Activated T-helper 2 cell treated with anti-CD3 and anti-CD28 coated beads, Interferon-gamma antibody, Interleukin-2, Interleukin-4, amounts not matched to agents 10 μg/mL and 5 μg/mL and 100 μg/mL, durations not matched to agents 14 hours and 24 hours and 36 hours (primary cell): Measurements from ENCODE around the gene USP48. TPM values are rescaled to one million over a fixed set of nuclear protein-coding genes. Genes with fewer than 3 reads are reported as not detected.
"Not testable (repeated sequence)": the region's sequence is repeated elsewhere in the genome, so short reads cannot be mapped to it uniquely, and the experiment has no call there.

ENCODE experiments used
- DNase-seq: peaks from one replicate; pipeline ENCODE4 v3.0.0; 2021; ENCODE audit warnings: low spot score
- H3K27ac Mint-ChIP-seq: one replicate; pipeline ENCODE4 v1.8.0; 2021; ENCODE audit warnings: mixed read lengths
- H3K27me3 Mint-ChIP-seq: one replicate; pipeline ENCODE4 v1.8.0; 2021; ENCODE audit warnings: low read depth, mixed read lengths
- H3K36me3 Mint-ChIP-seq: one replicate; pipeline ENCODE4 v1.8.0; 2021; ENCODE audit warnings: low read depth, mixed read lengths
- H3K4me1 Mint-ChIP-seq: one replicate; pipeline ENCODE4 v1.8.0; 2021; ENCODE audit warnings: low read depth, mixed read lengths
- H3K4me3 Mint-ChIP-seq: one replicate; pipeline ENCODE4 v1.8.0; 2021; ENCODE audit warnings: low read depth, mild to moderate bottlenecking, moderate library complexity, mixed read lengths
- H3K9me3 Mint-ChIP-seq: one replicate; pipeline ENCODE4 v1.8.0; 2021; ENCODE audit warnings: mixed read lengths
- intact Hi-C: fragments of 100-400 bp; cut with micrococcal nuclease; formaldehyde crosslinking; loops from one replicate; pipeline ENCODE4 v1.15.1; 2023
- total RNA-seq: library from RNA; stranded (reverse); gene quantifications from 2 replicates; pipeline ENCODE4 v1.2.3, GENCODE V29; 2022

USP48 gene
- total RNA-seq, 1 donor from 2014 or later = 101 TPM

DNA sequence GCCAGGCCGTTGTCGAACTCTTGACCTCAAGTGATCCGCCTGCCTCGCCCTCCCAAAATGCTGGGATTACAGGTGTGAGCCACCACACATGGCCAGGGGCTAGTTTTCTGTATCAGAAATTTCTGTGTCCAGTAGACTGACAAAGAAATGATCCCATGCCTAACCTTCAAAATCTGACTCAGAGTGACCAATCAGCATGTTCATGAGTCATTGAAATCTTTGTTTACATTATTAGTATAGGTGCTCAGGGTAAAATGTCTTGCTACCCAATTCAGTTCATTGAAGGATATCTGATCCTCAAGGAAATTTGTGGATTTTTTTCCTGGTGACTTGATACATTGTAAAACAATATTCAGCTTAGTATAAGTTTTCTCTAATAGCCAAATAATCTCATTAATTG lies 18.2 kb upstream of the USP48 start:
- Mint-ChIP-seq H3K4me3 (no peak overlapping the region), H3K27me3 (peaks cover 1% of the 10 kb centered on the region), H3K27ac (no peak overlapping the region), H3K9me3 (no peaks in the 10 kb centered on the region), H3K36me3 (no peaks in the 10 kb centered on the region), H3K4me1 (no peaks in the 10 kb centered on the region)
- intact Hi-C loops = no loop called here
- no peak for DNase-seq

DNA sequence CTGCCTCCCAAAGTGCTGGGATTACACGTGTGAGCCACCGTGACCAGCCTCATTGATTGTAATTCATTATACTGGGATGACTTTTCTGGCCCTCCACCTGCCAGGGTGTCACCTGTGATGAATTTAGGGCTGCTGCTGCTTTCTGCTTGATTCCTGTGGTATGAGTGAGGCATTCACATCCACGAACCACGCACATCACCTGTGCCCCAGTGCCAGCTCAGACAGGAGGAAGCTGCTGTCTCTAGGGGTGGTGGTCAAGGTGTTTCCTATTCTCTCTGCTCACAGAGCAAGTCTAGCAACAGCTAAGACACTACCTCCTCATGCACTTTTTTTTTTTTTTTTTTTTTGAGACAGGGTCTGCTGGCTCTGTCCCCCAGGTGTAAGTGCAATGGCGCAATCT lies 16.8 kb upstream of the USP48 start:
- intact Hi-C loops = no loop called here
- no peaks in the 10 kb centered on the region for H3K36me3 Mint-ChIP-seq
- no peak overlapping the region for H3K4me3 Mint-ChIP-seq
- no peaks in the 10 kb centered on the region for H3K4me1 Mint-ChIP-seq
- H3K27me3 Mint-ChIP-seq = peaks cover under 1% of the 10 kb centered on the region
- no peak overlapping the region for H3K27ac Mint-ChIP-seq
- peaks cover 10% of the 10 kb centered on the region for H3K9me3 Mint-ChIP-seq
- no peak for DNase-seq

DNA sequence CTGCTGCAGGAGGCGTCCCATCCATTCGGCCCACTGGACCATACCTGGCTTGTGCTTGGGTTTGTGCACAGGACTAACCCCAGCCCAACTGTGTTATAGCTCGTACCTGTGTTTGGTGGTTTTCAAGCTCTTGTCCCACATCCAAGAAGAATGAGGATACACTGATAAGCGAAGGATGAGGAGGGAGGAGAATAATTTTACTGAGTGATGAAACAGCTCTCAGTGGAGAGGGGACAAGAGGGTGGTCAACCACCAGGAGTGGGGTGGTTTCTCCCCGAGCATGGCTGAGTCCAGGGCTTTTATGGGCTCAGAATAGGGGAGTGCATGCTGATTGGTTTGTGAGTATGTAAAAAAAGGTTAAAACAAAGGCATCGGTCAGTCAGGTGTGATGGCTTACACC lies 12.1 kb upstream of the USP48 start:
- no peaks in the 10 kb centered on the region for H3K36me3 Mint-ChIP-seq
- H3K4me3 Mint-ChIP-seq = no peak overlapping the region

DNA sequence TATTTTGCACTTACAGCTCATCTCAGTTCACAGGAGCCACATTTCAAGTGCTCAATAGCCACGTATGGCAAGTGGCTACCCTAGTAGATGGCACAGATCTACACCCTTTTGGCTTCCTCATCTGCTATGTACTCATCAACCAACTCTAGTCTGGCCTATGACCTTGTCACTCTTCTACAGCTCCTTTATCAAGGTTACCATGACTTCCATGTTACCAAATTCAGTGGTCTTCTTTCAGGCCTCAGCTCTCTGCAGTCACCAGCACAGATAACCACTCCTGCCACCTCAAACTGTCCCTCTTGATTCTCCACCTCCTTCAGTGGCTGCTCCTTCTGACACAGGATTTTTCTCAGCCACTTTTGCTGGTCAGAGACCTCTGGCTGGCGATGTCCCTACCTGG lies 11.7 kb upstream of the USP48 start:
- H3K36me3 Mint-ChIP-seq = no peaks in the 10 kb centered on the region
- no peak overlapping the region for H3K4me3 Mint-ChIP-seq
- no peaks in the 10 kb centered on the region for H3K27me3 Mint-ChIP-seq
- no peak overlapping the region for H3K27ac Mint-ChIP-seq
- peaks cover 13% of the 10 kb centered on the region for H3K9me3 Mint-ChIP-seq
- DNase-seq = no peak
- intact Hi-C loops = no loop called here
- no peaks in the 10 kb centered on the region for H3K4me1 Mint-ChIP-seq

More for the DNA sequence above, 12.1 kb upstream of the USP48 start:
- H3K4me1 Mint-ChIP-seq = no peaks in the 10 kb centered on the region
- peaks cover 13% of the 10 kb centered on the region for H3K9me3 Mint-ChIP-seq
- H3K27me3 Mint-ChIP-seq = no peaks in the 10 kb centered on the region
- intact Hi-C loops = no loop called here
- H3K27ac Mint-ChIP-seq = no peak overlapping the region
- DNase-seq = no peak

DNA sequence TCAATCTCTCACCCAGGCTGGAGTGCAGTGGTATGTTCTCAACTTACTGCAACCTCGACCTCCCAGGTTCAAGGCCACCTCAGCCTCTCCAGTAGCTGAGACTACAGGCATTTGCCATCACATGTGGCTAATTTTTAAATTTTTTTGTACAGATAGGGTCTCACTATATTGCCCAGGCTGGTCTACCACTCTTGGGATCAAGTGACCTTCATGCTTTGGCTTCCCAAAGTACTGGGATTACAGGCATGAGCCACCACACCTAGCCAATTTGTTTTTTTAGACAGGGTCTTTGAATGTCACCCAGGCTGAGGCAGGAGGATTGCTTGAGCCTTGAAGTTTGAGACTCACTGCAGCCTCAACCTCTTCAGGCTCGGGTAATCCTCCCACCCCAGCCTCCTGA lies 10.2 kb upstream of the USP48 start:
- DNase-seq = no peak
- peaks cover 13% of the 10 kb centered on the region for H3K9me3 Mint-ChIP-seq

DNA sequence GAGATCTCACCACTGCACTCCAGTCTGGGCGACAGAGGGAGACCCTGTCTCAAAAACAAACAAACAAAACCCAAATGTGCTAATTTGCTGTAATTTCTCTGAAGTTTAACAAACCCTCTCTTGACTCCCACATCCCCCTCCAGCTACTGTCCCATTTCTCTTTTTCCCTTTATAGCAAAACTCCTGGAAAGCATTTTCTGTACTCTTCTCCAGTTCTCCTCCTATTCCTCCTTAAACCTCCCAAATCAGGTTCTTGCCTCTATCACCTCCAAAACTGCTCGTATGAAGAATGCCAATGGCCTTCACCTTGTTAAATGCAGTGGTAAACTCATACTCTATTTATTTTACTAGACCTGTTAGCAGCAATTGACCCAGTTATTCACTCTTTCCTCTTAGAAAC lies 3.7 kb upstream of the USP48 start:
- no peak for DNase-seq
- Mint-ChIP-seq H3K27ac (no peak overlapping the region), H3K36me3 (peaks cover 4% of the 10 kb centered on the region), H3K4me3 (no peak overlapping the region), H3K4me1 (peaks cover 4% of the 10 kb centered on the region), H3K27me3 (peaks cover 6% of the 10 kb centered on the region), H3K9me3 (no peaks in the 10 kb centered on the region)
- intact Hi-C loops = no loop called here

More for the DNA sequence above, 10.2 kb upstream of the USP48 start:
- Mint-ChIP-seq H3K4me3 (no peak overlapping the region), H3K4me1 (no peaks in the 10 kb centered on the region), H3K27ac (no peak overlapping the region), H3K27me3 (peaks cover 2% of the 10 kb centered on the region), H3K36me3 (no peaks in the 10 kb centered on the region)
- intact Hi-C loops = no loop called here

DNA sequence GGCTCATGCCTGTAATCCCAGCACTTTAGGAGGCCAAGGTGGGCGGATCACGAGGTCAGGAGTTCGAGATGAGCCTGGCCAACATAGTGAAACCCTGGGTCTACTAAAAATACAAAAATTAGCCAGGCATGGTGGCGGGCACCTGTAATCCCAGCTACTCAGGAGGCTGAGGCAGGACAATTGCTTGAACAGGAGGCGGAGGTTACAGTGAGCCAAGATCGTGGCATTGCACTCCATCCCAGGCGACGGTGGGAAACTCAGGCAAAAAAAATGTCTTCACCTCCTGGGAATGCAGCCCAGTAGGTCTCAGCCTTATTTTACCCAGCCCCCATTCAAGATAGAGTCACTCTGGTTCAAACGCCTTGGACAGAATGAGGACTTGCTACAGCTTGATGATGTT lies 2.8 kb upstream of the USP48 start:
- H3K4me3 Mint-ChIP-seq, H3K27ac Mint-ChIP-seq, intact Hi-C loops, H3K9me3 Mint-ChIP-seq, H3K4me1 Mint-ChIP-seq, H3K27me3 Mint-ChIP-seq, H3K36me3 Mint-ChIP-seq, DNase-seq: not testable (repeated sequence)

DNA sequence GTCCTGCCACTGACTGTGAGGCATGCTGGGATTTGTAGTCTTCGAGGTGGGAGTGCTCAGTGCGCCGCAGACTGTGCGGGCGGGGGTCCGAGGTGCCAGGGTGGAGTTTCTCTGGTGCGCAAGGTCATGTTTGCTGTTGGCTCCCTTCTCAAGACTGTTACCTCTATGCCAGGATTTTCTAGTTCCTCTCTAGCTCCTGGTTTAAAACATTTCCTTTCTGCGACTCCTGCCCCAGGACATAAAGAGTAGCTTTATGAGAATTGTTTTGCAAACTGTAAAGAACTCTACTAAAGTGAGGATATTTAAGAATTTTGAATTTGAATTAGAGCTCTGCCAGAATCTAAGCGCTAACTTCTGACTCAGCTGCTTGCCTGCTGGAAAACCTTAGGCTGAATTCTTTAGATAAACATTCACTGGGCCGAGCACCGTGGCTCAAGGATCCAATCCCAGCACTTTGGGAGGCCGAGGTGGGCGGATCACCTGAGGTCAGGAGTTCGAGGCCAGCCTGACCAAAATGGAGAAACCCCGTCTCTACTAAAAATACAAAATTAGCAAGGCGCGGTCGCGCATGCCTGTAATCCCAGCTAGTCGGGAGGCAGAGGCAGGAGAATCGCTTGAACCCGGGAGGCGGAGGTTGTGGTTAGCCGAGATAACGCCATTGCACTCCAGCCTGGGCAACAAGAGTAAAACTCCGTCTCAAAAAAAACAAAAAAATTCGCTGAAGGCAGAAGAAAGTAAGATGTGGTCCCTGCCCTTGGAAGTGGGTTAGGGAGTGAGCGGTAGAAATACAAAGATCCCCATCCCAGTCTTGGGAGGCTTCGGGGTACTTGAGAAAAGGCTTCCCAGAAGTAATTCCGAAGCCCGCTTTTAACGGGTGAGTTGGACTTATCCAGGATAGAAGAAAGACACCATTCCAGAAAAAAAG lies 992 bp upstream of the USP48 start:
- Mint-ChIP-seq H3K27me3 (peaks cover 6% of the 10 kb centered on the region), H3K27ac (peak overlapping the region; percentile 100), H3K4me1 (peaks cover 15% of the 10 kb centered on the region), H3K4me3 (peak overlapping the region; percentile 96), H3K36me3 (peaks cover 17% of the 10 kb centered on the region), H3K9me3 (no peaks in the 10 kb centered on the region)
- intact Hi-C loops = loop anchor here (1.0 to 5.0 kb wide), 6 partner anchors 16 to 492 kb away; partner anchors contain the start of genes CDC42 and ECE1
- DNase-seq = no peak

DNA sequence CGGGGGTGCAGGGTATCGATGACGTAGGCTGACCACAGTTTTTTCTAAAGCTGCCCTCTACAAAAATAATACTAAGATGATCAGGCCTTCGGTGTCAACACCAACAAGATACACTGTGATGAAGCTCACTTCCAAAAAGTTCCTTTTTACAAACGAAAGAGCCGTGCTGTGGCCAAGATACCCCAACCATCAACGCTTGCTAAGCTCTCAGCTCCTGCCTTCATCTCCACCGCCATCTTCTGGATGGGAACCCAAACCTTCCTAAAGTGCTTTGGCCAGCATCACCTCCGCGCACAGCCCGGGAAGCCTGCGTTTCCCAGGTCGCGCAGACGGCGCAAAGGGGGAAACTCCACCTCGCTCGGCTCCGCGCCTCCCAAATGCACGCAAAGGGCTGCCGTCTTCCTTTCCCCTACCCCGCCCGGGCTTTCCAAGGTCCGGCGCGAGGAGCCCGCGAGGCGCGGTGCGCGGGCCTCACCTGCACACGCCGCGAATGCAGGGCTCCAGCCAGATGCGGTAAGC lies 541 bp downstream of the USP48 start:
- DNase-seq = peak; percentile 40
- Mint-ChIP-seq H3K36me3 (peaks cover 23% of the 10 kb centered on the region), H3K4me1 (peaks cover 21% of the 10 kb centered on the region), H3K4me3 (peak overlapping the region; percentile 96), H3K27ac (peak overlapping the region; percentile 100), H3K9me3 (no peaks in the 10 kb centered on the region), H3K27me3 (peaks cover 4% of the 10 kb centered on the region)
- intact Hi-C loops = loop anchor here (2.0 to 5.0 kb wide), 5 partner anchors 40 to 490 kb away; partner anchors contain the start of genes CDC42 and ECE1

DNA sequence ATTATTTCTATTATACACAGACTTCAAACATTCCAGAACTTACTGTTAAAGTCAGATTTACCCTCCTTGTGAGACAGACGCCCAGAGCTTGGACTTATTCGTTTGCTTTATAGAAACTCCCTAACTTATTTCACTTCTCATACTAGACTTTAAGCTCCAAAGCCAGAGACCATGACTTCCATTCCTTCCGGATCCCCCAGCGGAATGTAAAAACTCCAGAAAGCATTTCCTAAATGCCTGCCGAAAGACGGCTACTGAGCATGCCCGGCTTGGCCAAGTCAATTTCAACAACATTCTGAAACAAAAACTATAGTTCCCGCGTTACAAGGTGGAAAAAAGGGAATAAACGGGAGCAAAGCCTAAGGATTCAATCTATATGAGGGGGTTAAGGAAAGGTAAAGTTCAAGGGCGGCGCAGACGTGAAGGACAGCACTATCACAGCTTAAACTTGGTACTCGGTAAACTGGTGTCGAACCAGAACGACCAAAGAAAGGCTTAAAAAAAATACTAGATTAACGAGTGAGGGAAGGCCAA lies 1.1 kb downstream of the USP48 start:
- no peak for DNase-seq
- H3K27ac Mint-ChIP-seq = peak overlapping the region; percentile 100
- peaks cover 25% of the 10 kb centered on the region for H3K4me1 Mint-ChIP-seq
- peaks cover 3% of the 10 kb centered on the region for H3K27me3 Mint-ChIP-seq
- intact Hi-C loops = loop anchor here (2.0 to 5.0 kb wide), 5 partner anchors 39 to 490 kb away; partner anchors contain the start of genes CDC42 and ECE1
- H3K36me3 Mint-ChIP-seq = peaks cover 28% of the 10 kb centered on the region
- H3K9me3 Mint-ChIP-seq = no peaks in the 10 kb centered on the region
- H3K4me3 Mint-ChIP-seq = peak overlapping the region; percentile 96

DNA sequence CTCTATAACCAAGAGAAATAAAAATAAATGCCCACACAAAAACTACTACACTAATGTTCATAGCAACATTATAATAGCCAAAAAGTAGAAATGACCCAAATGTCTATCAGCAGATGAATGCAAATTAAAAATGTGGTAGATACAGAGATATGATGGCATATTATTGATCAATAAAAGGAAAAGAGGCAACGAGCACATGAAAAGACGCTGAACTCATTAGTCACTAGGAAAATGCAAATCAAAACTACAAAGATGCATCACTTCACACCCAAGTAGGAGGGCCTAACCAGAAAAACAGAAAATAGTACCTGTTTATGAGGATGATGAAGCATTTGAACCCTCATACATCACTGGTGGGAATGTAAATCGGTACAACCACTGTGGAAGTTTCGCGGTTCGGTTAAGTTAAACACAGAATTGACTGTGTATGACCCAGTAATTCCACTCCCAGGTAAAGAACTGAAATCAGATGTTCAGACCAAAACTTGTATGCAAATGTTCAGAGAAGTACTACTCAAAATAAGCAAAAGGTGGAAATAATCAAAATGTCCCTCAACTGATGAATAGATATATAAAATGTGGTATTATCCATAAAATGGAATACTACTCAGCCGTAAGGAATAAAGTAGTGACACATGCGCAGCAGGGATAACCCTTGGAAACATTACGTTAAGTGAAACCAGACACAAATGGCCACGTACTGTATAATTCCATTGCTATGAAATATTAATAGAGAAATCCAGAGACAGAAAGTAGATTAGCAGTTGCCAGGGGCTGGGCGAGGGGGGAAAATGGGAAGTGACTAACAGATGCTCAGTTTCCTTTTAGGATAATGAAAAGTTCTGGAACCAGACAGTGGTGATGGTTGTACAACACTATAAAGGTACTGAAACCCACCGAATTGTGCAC lies 3.1 kb downstream of the USP48 start:
- Mint-ChIP-seq H3K27me3 (no peaks in the 10 kb centered on the region), H3K27ac (peak overlapping the region; percentile 98), H3K4me1 (peaks cover 36% of the 10 kb centered on the region), H3K4me3 (peak overlapping the region; percentile 66), H3K9me3 (no peaks in the 10 kb centered on the region), H3K36me3 (peaks cover 39% of the 10 kb centered on the region)
- intact Hi-C loops = loop anchor here (1.0 to 5.0 kb wide), 3 partner anchors 12 to 488 kb away; partner anchors contain the start of genes CDC42 and ECE1
- no peak for DNase-seq

DNA sequence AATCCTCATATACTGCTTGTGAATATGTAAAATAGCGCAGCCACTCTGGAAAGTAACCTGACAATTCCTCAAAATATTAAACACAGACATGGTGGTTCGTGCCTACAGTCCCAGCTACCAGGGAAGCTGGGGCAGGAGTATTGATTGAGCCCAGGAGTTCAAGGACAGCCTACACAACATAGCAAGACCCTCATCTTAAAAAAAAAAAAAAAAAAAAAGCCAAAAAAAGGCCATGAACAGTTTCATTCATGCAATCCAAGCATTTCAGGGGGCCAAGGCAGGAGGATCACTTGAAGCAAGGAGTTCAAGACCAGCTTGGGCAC lies 4.6 kb downstream of the USP48 start:
- no peak for DNase-seq
- H3K4me1 Mint-ChIP-seq = peaks cover 36% of the 10 kb centered on the region
- intact Hi-C loops = no loop called here
- H3K9me3 Mint-ChIP-seq = no peaks in the 10 kb centered on the region
- H3K27me3 Mint-ChIP-seq = no peaks in the 10 kb centered on the region
- peak overlapping the region; percentile 57 for H3K27ac Mint-ChIP-seq
- H3K36me3 Mint-ChIP-seq = peaks cover 42% of the 10 kb centered on the region
- peak overlapping the region; percentile 20 for H3K4me3 Mint-ChIP-seq
